Fibroblast of lung (primary cell): ENCODE data around the gene WDPCP.

Source experiments
- CTCF ChIP-seq, 2 donors: IDR thresholded peaks in 1 of 2; conservative IDR thresholded peaks in 1 of 2; 1 replicate in 1 of 2; 2 replicates in 1 of 2; pipeline ENCODE4 v1.5.1; 2011 to 2012; ENCODE audit warnings: low read length in 2 of 2, control low read depth in 1 of 2, inconsistent platforms in 1 of 2, low read depth in 1 of 2, mild to moderate bottlenecking in 1 of 2
- EZH2 ChIP-seq: IDR thresholded peaks from 2 replicates; pipeline ENCODE4 v1.5.1; 2012; ENCODE audit warnings: low read length, control low read depth, mild to moderate bottlenecking; ENCODE audit errors: missing control alignments

GRCh38 chr2:63440612-63441011, 147.7 kb downstream of the WDPCP start:
- TF ChIP-seq CTCF (conservative IDR thresholded peaks at IDR 0.05 in 1 of 2, IDR thresholded peaks at IDR 0.05 in 1 of 2; ENCODE audit: low read depth in 1 of 2, low read length in 2 of 2) (no peak), EZH2 (no peak)
